SJSA1 (cell line): ENCODE results near the gene C9orf153. TPM values are rescaled to one million over a fixed set of nuclear protein-coding genes. Genes with fewer than 3 reads are reported as not detected.
A peak's percentile ranks its signal among the peaks of the same experiment; 100 is the strongest.

Experiments
- DNase-seq, 2 experiments: peaks; one replicate each; pipeline ENCODE4 v3.0.0-alpha.2; 2015 to 2020; ENCODE audit warnings: low spot score in 2 of 2, low read depth in 1 of 2
- H3K27ac ChIP-seq: fragments of 250-450 bp; sonication (Bioruptor Pico); 2 replicates; pipeline ENCODE4 v1.5.1; 2020; ENCODE audit warnings: mild to moderate bottlenecking, moderate library complexity
- H3K27me3 ChIP-seq: fragments of 250-450 bp; sonication (Bioruptor Pico); replicated peaks from 2 replicates; pipeline ENCODE4 v1.5.1; 2020; ENCODE audit warnings: mild to moderate bottlenecking, moderate library complexity
- H3K36me3 ChIP-seq: fragments of 250-450 bp; sonication (Bioruptor Pico); 2 replicates; pipeline ENCODE4 v1.5.1; 2020; ENCODE audit warnings: mild to moderate bottlenecking
- H3K4me1 ChIP-seq: fragments of 250-450 bp; sonication (Bioruptor Pico); replicated peaks from 2 replicates; pipeline ENCODE4 v1.6.1; 2021; ENCODE audit warnings: mild to moderate bottlenecking
- H3K4me3 ChIP-seq: fragments of 250-450 bp; sonication (Bioruptor Pico); 2 replicates; pipeline ENCODE4 v1.5.1; 2020; ENCODE audit warnings: mild to moderate bottlenecking
- H3K9me3 ChIP-seq: fragments of 250-450 bp; sonication (Bioruptor Pico); replicated peaks from 2 replicates; pipeline ENCODE4 v1.5.1; 2020; ENCODE audit warnings: mild to moderate bottlenecking
- total RNA-seq: library from RNA; depleted of rRNA; stranded (reverse); fragments of >200 nt; shearing (Covaris generic); gene quantifications from 2 replicates; pipeline ENCODE4 v1.2.3, GENCODE V29; 2014

Gene C9orf153
- total RNA-seq, 1 experiment from 2014 or later, result 0.39 TPM

- H3K4me3 ChIP-seq, result peak within 1 kb of the TSS; percentile 88
- DNase-seq, result peak; percentile 93 to 97
- H3K36me3 ChIP-seq, result peaks cover 28% of the 10 kb centered on the region
- H3K9me3 ChIP-seq, result no peaks in the 10 kb centered on the region
- no peaks in the 10 kb centered on the region for H3K27me3 ChIP-seq
- peak within 1 kb of the TSS; percentile 93 for H3K27ac ChIP-seq
- peaks cover 16% of the 10 kb centered on the region for H3K4me1 ChIP-seq
Measured at GRCh38 chr9:86282077-86282978, 22.9 kb upstream of the C9orf153 start, which contains the start of gene ISCA1. ISCA1 (minus strand) TSS chr9:86282538; CDS start chr9:86282458, 80 bp downstream.

GRCh38 chr9:86281593-86282076, 22.2 kb upstream of the C9orf153 start:
- peak overlapping the region; percentile 93 for H3K27ac ChIP-seq
- H3K4me3 ChIP-seq, result peak overlapping the region; percentile 88
- peaks cover 16% of the 10 kb centered on the region for H3K4me1 ChIP-seq
- H3K36me3 ChIP-seq, result peaks cover 26% of the 10 kb centered on the region
- H3K9me3 ChIP-seq, result no peaks in the 10 kb centered on the region
- no peak for DNase-seq
- H3K27me3 ChIP-seq, result no peaks in the 10 kb centered on the region

- no peak overlapping the region for H3K4me3 ChIP-seq
Measured at GRCh38 chr9:86280580-86280979, 21.1 kb upstream of the C9orf153 start.

GRCh38 chr9:86279839-86280238, 20.4 kb upstream of the C9orf153 start:
- no peak for DNase-seq
- Histone ChIP-seq H3K9me3 (no peaks in the 10 kb centered on the region), H3K4me3 (no peak overlapping the region), H3K27me3 (no peaks in the 10 kb centered on the region), H3K4me1 (peaks cover 16% of the 10 kb centered on the region), H3K36me3 (peaks cover 25% of the 10 kb centered on the region), H3K27ac (no peak overlapping the region)

More at GRCh38 chr9:86280580-86280979, 21.1 kb upstream of the C9orf153 start:
- peaks cover 25% of the 10 kb centered on the region for H3K36me3 ChIP-seq
- no peaks in the 10 kb centered on the region for H3K27me3 ChIP-seq
- DNase-seq, result no peak
- H3K27ac ChIP-seq, result no peak overlapping the region
- no peaks in the 10 kb centered on the region for H3K9me3 ChIP-seq
- H3K4me1 ChIP-seq, result peaks cover 16% of the 10 kb centered on the region

- peaks cover 42% of the 10 kb centered on the region for H3K36me3 ChIP-seq
- no peak overlapping the region for H3K27ac ChIP-seq
- DNase-seq, result no peak
- H3K4me1 ChIP-seq, result peaks cover 10% of the 10 kb centered on the region
- H3K9me3 ChIP-seq, result no peaks in the 10 kb centered on the region
- H3K27me3 ChIP-seq, result no peaks in the 10 kb centered on the region
- no peak overlapping the region for H3K4me3 ChIP-seq
Measured at GRCh38 chr9:86277072-86277471, 17.6 kb upstream of the C9orf153 start.

GRCh38 chr9:86275962-86276361, 16.5 kb upstream of the C9orf153 start:
- Histone ChIP-seq H3K4me3 (no peak overlapping the region), H3K9me3 (no peaks in the 10 kb centered on the region), H3K27me3 (no peaks in the 10 kb centered on the region), H3K36me3 (peaks cover 48% of the 10 kb centered on the region), H3K27ac (no peak overlapping the region), H3K4me1 (peaks cover 4% of the 10 kb centered on the region)
- no peak for DNase-seq

- H3K4me1 ChIP-seq, result 0 out of 2 replicates have a peak, but pooled peaks cover 2% of the 10 kb centered on the region
- peaks cover 48% of the 10 kb centered on the region for H3K36me3 ChIP-seq
- no peaks in the 10 kb centered on the region for H3K9me3 ChIP-seq
- no peak overlapping the region for H3K27ac ChIP-seq
- H3K4me3 ChIP-seq, result no peak overlapping the region
- no peak for DNase-seq
- no peaks in the 10 kb centered on the region for H3K27me3 ChIP-seq
Measured at GRCh38 chr9:86274821-86275643, 15.6 kb upstream of the C9orf153 start.

GRCh38 chr9:86272221-86272620, 12.8 kb upstream of the C9orf153 start:
- peaks cover 34% of the 10 kb centered on the region for H3K36me3 ChIP-seq
- H3K4me3 ChIP-seq, result no peak overlapping the region
- no peak overlapping the region for H3K27ac ChIP-seq
- no peak for DNase-seq
- H3K9me3 ChIP-seq, result no peaks in the 10 kb centered on the region
- H3K4me1 ChIP-seq, result no peaks in the 10 kb centered on the region
- no peaks in the 10 kb centered on the region for H3K27me3 ChIP-seq

- Histone ChIP-seq H3K4me3 (no peak overlapping the region), H3K36me3 (peaks cover 15% of the 10 kb centered on the region), H3K27ac (no peak overlapping the region), H3K27me3 (no peaks in the 10 kb centered on the region), H3K9me3 (no peaks in the 10 kb centered on the region), H3K4me1 (no peaks in the 10 kb centered on the region)
- DNase-seq, result no peak
Measured at GRCh38 chr9:86263876-86264275, 4.4 kb upstream of the C9orf153 start.

- H3K27ac ChIP-seq, result no peak overlapping the region
- DNase-seq, result no peak
Measured at GRCh38 chr9:86262492-86262891, 3.0 kb upstream of the C9orf153 start.

GRCh38 chr9:86257391-86257790, 2.1 kb downstream of the C9orf153 start:
- Histone ChIP-seq H3K36me3 (no peaks in the 10 kb centered on the region; the same call in 1 of the 2 replicates), H3K4me1 (no peaks in the 10 kb centered on the region), H3K27ac (no peak overlapping the region), H3K9me3 (no peaks in the 10 kb centered on the region), H3K4me3 (no peak overlapping the region), H3K27me3 (no peaks in the 10 kb centered on the region)
- DNase-seq, result no peak

More at GRCh38 chr9:86262492-86262891, 3.0 kb upstream of the C9orf153 start:
- Histone ChIP-seq H3K9me3 (no peaks in the 10 kb centered on the region), H3K4me3 (no peak overlapping the region), H3K4me1 (no peaks in the 10 kb centered on the region), H3K27me3 (no peaks in the 10 kb centered on the region), H3K36me3 (peaks cover 13% of the 10 kb centered on the region)

- Histone ChIP-seq H3K27ac (no peak overlapping the region), H3K36me3 (no peaks in the 10 kb centered on the region), H3K4me3 (no peak overlapping the region), H3K4me1 (no peaks in the 10 kb centered on the region), H3K27me3 (no peaks in the 10 kb centered on the region), H3K9me3 (no peaks in the 10 kb centered on the region)
- DNase-seq, result no peak
Measured at GRCh38 chr9:86256653-86257052, 2.8 kb downstream of the C9orf153 start.

- H3K9me3 ChIP-seq, result no peaks in the 10 kb centered on the region
- no peaks in the 10 kb centered on the region for H3K36me3 ChIP-seq
- H3K4me1 ChIP-seq, result no peaks in the 10 kb centered on the region
- no peak for DNase-seq
- H3K27me3 ChIP-seq, result no peaks in the 10 kb centered on the region
- no peak overlapping the region for H3K27ac ChIP-seq
- no peak overlapping the region for H3K4me3 ChIP-seq
Measured at GRCh38 chr9:86253577-86253976, 5.9 kb downstream of the C9orf153 start.
